Peyer's patch (tissue), 4 donors: ENCODE data around the gene CTCFL.

ENCODE experiments used
- POLR2A ChIP-seq, 2 donors: fragments of 450-650 bp; IDR thresholded peaks; one replicate each; pipeline ENCODE4 v1.5.1; 2017; ENCODE audit warnings: antibody characterized with exemption in 2 of 2, mild to moderate bottlenecking in 2 of 2, moderate library complexity in 2 of 2
- TF ChIP-seq, protein P1 (sequence below), 6 experiments: fragments of 450-650 bp in 4 of 6; fragments of 200-600 bp in 2 of 6; sonication (generic) in 1 of 6; IDR thresholded peaks; one replicate each; pipeline ENCODE4 v1.5.1; 2017 to 2019; ENCODE audit warnings: antibody characterized with exemption in 6 of 6, mild to moderate bottlenecking in 3 of 6, moderate library complexity in 1 of 6

DNA sequence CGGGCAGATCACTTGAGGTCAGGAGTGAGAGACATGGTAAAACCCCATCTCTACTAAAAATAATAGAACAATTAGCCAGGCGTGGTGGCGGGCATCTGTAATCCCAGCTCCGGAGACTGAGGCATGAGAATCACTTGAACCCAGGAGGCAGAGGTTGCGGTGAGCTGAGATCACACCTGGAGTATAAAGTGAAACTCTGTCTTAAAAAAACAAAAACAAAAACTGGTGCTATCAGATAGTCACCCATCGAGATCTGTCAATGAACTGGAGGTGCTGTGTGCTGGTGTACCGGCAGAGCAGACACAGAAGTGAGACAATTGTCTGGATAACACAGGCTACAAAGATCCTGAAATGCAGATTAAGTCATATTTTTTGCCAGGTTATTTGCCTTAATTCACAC lies 24.7 kb downstream of the CTCFL start:
- TF ChIP-seq, protein P1, sequence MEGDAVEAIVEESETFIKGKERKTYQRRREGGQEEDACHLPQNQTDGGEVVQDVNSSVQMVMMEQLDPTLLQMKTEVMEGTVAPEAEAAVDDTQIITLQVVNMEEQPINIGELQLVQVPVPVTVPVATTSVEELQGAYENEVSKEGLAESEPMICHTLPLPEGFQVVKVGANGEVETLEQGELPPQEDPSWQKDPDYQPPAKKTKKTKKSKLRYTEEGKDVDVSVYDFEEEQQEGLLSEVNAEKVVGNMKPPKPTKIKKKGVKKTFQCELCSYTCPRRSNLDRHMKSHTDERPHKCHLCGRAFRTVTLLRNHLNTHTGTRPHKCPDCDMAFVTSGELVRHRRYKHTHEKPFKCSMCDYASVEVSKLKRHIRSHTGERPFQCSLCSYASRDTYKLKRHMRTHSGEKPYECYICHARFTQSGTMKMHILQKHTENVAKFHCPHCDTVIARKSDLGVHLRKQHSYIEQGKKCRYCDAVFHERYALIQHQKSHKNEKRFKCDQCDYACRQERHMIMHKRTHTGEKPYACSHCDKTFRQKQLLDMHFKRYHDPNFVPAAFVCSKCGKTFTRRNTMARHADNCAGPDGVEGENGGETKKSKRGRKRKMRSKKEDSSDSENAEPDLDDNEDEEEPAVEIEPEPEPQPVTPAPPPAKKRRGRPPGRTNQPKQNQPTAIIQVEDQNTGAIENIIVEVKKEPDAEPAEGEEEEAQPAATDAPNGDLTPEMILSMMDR (IDR thresholded peaks at IDR 0.05), result no peak
- no peak for TF ChIP-seq POLR2A (IDR thresholded peaks at IDR 0.05)
